ENCODE measurements around the gene ZNF423.

GRCh38 chr16:49811644-49812334 lies 44.1 kb downstream of the ZNF423 start:
- no peak for TF ChIP-seq TAF1 (IDR thresholded peaks at IDR 0.05; ENCODE audit: low read depth, low read length)
- no peak for TF ChIP-seq POLR2AphosphoS5 (IDR thresholded peaks at IDR 0.05; ENCODE audit: low read depth, low read length)
- TF ChIP-seq POLR2A (IDR thresholded peaks at IDR 0.05; ENCODE audit: low read depth, low read length) = no peak
- no peak for TF ChIP-seq SPI1 (IDR thresholded peaks at IDR 0.05; ENCODE audit: low read depth, low read length)
- no peak for TF ChIP-seq PAX5 (IDR thresholded peaks at IDR 0.05; ENCODE audit: insufficient read depth, low read length, severe bottlenecking)

Measured in GM12891 (cell line).